Stimulated activated CD4-positive, alpha-beta T cell treated with anti-CD3 and anti-CD28 coated beads, Interleukin-1b, Interleukin-23, amount 100 ng/mL, for 4 hours (primary cell): ENCODE data around the gene EIF4EBP3.
"Not testable (repeated sequence)": the region's sequence is repeated elsewhere in the genome, so short reads cannot be mapped to it uniquely, and the experiment has no call there.

Experiments used
- DNase-seq, 2 donors: peaks; one replicate each; pipeline ENCODE4 v3.0.0-alpha.2; 2020; ENCODE audit warnings: low read depth in 2 of 2

Gene EIF4EBP3

DNA sequence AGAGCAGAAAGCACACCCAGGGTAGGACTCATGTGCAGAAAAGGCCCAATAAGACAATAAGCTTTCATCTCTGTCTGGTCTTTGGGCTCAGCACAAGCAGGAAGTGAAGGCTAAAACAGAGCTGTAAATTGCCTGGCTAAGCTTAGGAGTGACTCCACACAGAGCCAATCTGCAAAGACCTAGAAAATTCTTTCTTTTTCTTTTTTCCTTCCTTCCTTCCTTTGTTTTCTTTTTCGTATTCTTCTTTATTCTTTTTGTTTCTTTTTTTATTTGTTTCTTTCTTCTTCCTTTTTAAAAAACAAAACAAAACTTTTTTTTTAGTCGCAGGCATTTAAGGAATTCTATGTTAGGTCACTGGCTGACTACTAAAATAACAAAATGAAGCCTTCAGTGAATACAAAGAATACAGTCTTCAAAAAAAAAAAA, 29.3 kb downstream of the EIF4EBP3 start:
- no peak for DNase-seq

DNA sequence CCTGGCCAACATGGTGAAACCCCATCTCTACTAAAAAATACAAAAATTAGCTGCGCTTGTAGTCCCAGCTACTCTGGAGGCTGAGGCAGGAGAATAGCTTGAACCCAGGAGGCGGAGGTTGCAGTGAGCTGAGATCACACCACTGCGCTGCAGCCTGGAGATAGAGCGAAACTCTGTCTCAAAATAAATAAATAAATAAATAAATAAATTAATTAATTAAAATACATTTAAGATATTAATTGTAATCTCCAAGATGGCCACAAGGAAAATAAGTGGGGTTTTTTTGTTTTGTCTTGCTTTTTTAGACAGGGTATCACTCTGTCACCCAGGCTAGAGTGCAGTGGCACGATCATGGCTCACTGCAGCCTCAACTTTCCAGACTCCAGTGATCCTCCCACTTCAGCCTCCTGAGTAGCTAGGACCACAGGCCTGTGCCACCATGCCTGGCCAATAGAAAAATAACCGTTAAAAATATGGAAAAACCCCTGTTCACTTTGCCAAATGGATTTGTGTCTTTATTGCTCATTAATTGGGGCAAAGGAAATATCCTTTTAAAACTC, 31.8 kb downstream of the EIF4EBP3 start:
- not testable (repeated sequence) for DNase-seq

DNA sequence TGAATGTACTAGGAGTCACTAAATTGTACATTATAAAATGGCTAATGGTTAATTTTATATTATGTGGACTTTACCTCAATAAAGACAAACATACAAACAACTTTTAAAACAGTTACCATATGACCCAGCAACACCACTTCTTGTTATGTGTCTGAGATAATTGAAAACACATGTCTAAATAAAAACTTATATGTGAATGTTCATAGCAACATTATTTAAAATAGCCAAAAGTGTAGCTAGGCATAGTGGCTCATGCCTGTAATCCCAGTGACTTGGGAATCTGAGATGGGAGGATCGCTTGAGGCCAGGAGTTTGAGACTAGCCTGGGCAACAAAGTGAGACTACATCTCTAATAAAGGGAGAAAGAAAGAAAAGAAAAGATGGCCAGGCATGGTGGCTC, 40.0 kb downstream of the EIF4EBP3 start:
- no peak for DNase-seq

DNA sequence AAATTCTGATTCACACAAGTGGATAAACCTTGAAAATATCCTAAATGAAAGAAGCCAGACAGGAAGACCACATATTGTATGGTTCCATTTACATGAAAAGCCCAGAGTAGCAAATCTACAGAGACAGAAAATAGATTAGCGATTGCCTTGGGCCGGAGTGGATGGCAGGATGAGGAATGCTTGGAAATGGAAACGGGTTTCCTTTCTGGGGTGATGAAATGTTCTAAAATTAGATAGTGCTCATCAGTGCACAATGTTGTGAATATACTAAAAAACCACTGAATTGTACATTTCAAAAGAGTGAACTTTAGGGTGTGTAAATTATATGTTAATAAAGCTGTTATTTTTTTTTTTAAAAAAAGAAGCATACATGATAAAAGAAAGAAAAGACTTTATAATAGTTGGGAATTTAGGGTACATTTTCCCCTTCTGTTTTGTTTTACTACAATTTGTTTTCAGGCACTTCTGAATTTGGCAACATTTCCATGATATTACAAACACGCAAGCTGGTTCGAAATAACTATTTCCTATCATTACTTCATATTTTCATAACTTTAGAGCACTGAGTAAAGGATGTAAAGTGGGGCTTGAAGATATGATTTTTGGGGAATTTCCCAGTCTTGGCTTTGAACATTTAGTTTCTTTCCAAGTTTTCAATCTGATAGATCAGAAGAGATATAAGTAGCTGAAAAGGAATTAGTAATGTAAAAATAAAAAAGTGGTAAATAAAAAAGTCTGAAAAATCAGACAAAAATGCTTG, 41.0 kb downstream of the EIF4EBP3 start:
- no peak for DNase-seq

DNA sequence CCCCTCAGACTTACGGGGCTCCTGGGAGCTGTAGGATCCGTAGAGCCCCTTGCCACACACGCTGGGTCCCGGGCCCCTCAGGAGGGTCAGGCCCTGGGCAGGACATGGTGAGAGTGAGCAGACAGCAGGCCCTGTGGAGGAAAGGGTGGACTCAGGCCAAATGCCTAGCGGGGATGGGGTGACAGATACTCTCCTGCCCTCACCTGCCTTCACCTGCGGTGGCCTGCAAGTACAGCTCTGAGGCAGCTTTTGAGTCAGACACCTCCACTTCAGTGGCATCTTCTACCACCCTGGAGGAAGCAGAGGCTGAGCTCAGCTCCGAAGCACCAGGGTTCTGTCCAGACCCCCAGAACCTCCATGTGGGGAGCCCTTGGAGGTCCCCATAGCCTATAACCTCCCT, 43.4 kb downstream of the EIF4EBP3 start:
- DNase-seq = no peak

DNA sequence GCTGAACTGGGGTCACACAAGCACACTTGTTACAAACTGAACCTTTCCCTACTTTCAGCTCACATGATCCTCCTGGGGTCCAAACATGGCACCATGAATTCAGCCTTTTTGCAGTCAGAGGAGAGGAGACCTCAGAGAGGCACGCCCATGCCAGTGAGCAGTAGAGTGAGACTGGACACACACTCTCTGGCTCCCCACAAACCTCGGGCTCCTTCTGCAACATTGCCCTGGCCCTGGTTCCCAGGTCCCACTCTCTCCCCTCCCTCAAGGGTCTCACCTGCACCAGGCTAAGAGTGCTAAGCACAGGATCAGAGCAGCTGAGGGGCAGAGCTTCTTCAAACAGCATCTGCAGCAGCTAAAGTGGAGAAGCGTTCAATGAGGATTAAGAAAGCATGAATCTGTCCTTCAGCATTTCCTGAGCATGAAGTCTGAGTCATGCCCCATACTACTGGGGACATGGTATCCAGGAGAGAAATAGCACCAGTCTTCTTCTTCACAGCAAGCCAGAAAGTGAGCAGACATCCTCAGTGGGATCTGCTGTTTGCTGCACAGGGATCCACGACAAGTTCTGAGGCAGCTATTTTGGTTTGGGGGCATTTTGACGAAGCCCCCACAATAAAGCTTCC, 44.4 kb downstream of the EIF4EBP3 start:
- no peak for DNase-seq

DNA sequence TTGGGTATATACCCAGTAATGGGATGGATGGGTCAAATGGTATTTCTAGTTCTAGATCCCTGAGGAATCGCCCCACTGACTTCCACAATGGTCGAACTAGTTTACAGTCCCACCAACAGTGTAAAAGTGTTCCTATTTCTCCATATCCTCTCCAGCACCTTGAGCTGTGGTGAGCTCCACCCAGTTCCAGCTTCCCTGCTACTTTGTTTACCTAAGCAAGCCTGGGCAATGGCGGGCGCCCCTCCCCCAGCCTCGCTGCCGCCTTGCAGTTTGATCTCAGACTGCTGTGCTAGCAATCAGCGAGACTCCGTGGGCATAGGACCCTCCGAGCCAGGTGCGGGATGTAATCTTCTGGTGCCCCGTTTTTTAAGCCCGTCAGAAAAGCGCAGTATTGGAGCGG, 45.6 kb downstream of the EIF4EBP3 start:
- not testable (repeated sequence) for DNase-seq

DNA sequence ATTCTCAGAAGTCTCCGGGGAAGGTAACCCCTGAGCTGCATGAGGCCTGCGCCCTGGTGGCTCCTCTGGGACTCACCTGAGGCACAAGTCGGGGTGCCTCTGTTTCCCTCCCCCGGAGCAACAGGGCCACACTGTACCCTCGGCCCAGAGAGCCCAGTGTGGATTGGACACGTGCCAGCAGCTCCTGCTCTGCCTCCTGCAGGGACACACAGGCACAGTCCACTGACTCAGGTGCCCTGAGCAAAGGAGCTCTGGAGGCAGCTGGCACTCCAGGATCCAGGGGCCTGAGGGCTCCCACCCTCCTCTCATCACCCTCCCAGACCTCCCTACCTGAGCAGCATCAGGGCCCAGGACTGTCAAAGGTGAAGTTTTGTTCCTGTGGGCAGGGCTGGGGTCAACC, 46.7 kb downstream of the EIF4EBP3 start:
- DNase-seq = no peak

DNA sequence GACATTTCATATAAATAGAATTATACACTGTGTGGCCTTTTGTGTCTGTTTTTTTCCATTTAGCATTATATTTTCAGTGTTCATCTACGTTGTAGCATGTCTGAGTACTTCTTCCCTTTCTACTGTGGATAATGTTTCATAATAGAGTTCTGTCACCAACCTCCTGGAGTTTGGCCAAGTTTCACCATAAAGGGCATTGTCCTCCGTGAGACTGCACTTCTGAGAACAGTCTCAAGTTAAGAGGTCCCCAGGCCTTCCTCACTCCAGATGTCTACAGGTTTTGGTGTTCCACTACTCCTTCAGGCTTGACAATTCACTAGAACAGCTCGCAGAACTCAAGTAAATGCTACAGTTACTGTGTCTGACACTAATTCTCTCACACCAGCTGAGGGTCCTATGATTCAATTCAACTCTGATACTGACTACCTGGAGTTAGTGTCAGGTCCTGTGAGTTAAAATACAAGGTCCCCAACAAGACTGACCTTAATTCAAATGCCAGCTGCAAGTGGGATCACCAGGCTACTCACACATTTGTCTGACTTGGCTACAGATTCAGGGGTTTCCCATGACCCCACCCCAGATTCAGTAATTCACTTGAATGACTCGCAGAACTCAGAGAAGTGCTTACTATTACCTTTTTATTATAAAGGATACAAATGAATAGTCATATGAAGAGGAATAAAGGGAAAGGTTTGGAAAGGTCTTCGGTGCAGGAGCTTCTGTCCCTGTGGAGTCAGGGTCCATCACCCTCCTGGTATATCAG, 48.3 kb downstream of the EIF4EBP3 start:
- no peak for DNase-seq

DNA sequence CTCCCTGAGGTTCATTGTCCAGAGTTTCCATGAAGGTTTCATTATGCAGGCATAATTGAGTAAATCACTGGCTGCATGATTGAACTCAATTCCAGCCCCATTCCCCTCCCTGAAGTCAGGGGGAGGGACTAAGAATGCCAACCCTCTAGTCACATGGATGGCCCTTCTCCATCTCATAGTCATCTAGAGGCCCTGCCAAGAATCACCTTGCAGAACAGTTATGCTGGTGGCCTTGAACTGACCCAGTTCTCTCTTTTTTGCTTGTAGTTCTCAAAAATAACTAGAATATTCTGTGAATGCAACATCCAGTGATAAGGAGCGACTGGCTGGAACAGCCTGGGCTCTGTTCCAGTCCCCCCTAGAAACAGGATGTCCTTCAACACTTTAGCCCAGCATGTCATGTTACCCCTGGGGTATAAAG, 48.9 kb downstream of the EIF4EBP3 start:
- DNase-seq = no peak

DNA sequence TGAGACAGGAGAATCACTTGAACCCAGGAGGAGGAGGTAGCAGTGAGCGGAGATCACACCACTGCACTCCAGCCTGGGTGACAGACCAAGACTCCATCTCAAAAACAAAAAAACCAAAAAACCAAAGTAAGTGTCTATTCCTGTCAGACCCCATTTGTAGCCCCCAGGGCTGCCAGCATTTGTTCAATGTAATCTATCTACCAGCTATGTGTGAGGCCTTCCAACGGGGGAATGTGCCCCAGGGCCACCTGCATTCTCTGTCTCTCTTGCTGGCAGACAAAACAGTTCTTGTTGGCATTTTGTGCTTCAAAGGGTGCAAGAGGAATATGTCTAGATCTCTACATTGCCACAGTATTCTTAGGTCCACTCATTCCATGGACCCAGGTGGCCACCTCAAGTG, 51.4 kb downstream of the EIF4EBP3 start:
- no peak for DNase-seq
